Measurements from ENCODE around the gene TOM1. TPM values are rescaled to one million over a fixed set of nuclear protein-coding genes. Genes with fewer than 3 reads are reported as not detected.
"Not testable (repeated sequence)": the region's sequence is repeated elsewhere in the genome, so short reads cannot be mapped to it uniquely, and the experiment has no call there.

The TOM1 gene
- total and polyA plus RNA-seq, 2 donors: 23.2 to 41.8 TPM

GRCh38 chr22:35353318-35353717, 53.6 kb downstream of the TOM1 start:
- H3K9me3 ChIP-seq (ENCODE audit: control insufficient read depth in 2 of 2, insufficient read depth in 1 of 2, low read length in 1 of 2): no peaks in the 10 kb centered on the region
- DNase-seq (ENCODE audit: low read depth in 6 of 9, low spot score in 9 of 9): no peak
- no peaks in the 10 kb centered on the region for H3K36me3 ChIP-seq (ENCODE audit: control insufficient read depth in 2 of 2, insufficient read depth in 2 of 2, low read length in 1 of 2)
- H3K4me3 ChIP-seq (ENCODE audit: low read length in 2 of 2): no peak overlapping the region
- H3K4me1 ChIP-seq (ENCODE audit: control insufficient read depth in 2 of 2, insufficient read depth in 2 of 2, low read length in 2 of 2): peaks cover 19 to 37% of the 10 kb centered on the region in 2 donors
- H3K27ac ChIP-seq (ENCODE audit: low read depth in 1 of 2, low read length in 1 of 2): peak overlapping the region in 1 of 2 donors; percentile 24
- 75% methylated on average over 12 of the region's 12 CpGs for WGBS
- H3K27me3 ChIP-seq (ENCODE audit: control insufficient read depth in 2 of 2, insufficient read depth in 1 of 2, low read length in 1 of 2): peaks cover 2 to 7% of the 10 kb centered on the region in 2 donors

- H3K9me3 ChIP-seq (ENCODE audit: control insufficient read depth in 2 of 2, insufficient read depth in 1 of 2, low read length in 1 of 2): no peaks in the 10 kb centered on the region
- H3K27ac ChIP-seq (ENCODE audit: low read depth in 1 of 2, low read length in 1 of 2): no peak overlapping the region
- H3K36me3 ChIP-seq (ENCODE audit: control insufficient read depth in 2 of 2, insufficient read depth in 2 of 2, low read length in 1 of 2): no peaks in the 10 kb centered on the region
- 95% methylated on average over 4 of the region's 4 CpGs for WGBS
- DNase-seq (ENCODE audit: low read depth in 6 of 9, low spot score in 9 of 9): no peak
- H3K4me1 ChIP-seq (ENCODE audit: control insufficient read depth in 2 of 2, insufficient read depth in 2 of 2, low read length in 2 of 2): peaks cover 19 to 37% of the 10 kb centered on the region in 2 donors
- H3K27me3 ChIP-seq (ENCODE audit: control insufficient read depth in 2 of 2, insufficient read depth in 1 of 2, low read length in 1 of 2): peaks cover 2 to 7% of the 10 kb centered on the region in 2 donors
- no peak overlapping the region for H3K4me3 ChIP-seq (ENCODE audit: low read length in 2 of 2)
Observed at GRCh38 chr22:35354068-35354467, 54.4 kb downstream of the TOM1 start.

DNA sequence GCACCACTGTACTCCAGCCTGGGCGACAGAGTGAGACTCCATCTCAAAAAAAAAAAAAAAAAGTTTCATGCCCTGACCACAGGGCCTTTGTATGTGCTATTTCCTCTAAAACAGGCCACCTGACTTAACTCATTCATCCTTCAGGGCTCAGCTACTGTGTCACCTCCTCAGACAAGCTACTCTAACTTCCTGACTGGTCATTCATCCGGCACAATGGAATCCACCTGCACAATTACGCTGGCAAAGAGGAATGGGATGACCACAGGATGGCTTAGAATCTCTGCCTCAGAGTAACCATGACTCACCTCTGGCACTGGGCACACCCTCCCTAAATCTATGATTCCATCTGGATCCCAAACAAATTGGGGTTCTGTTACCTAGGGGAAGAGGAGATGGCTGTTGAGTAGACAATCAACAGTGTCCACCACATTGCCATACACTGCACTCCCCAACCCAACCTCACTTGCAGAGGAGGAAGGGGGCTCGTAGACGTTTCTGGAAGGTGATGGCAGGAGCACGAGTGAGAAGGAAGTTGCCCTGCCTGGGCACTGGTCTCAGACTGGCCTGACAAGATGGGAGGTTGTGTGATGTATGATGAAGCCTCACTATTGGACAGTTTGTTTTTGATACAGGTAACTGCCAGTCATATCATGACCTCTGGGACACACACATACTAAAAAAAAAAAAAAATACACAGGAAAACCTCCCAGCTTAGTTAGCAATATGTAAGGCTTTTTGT, 58.4 kb downstream of the TOM1 start:
- Histone ChIP-seq H3K36me3 (ENCODE audit: control insufficient read depth in 2 of 2, insufficient read depth in 2 of 2, low read length in 1 of 2) (no peaks in the 10 kb centered on the region), H3K27me3 (ENCODE audit: control insufficient read depth in 2 of 2, insufficient read depth in 1 of 2, low read length in 1 of 2) (no peaks in the 10 kb centered on the region), H3K27ac (ENCODE audit: low read depth in 1 of 2, low read length in 1 of 2) (no peak overlapping the region), H3K9me3 (ENCODE audit: control insufficient read depth in 2 of 2, insufficient read depth in 1 of 2, low read length in 1 of 2) (no peaks in the 10 kb centered on the region), H3K4me1 (ENCODE audit: control insufficient read depth in 2 of 2, insufficient read depth in 2 of 2, low read length in 2 of 2) (peaks cover under 1% of the 10 kb centered on the region in 2 donors), H3K4me3 (ENCODE audit: low read length in 2 of 2) (no peak overlapping the region)
- DNase-seq (ENCODE audit: low read depth in 6 of 9, low spot score in 9 of 9): no peak
- 82% methylated on average over 6 of the region's 6 CpGs for WGBS

- DNase-seq (ENCODE audit: low read depth in 6 of 9, low spot score in 9 of 9): no peak
- 96% methylated on average over 9 of the region's 9 CpGs for whole genome bisulfite sequencing
- Histone ChIP-seq H3K4me1 (ENCODE audit: control insufficient read depth in 2 of 2, insufficient read depth in 2 of 2, low read length in 2 of 2) (no peaks in the 10 kb centered on the region), H3K27ac (ENCODE audit: low read depth in 1 of 2, low read length in 1 of 2) (no peak overlapping the region), H3K36me3 (ENCODE audit: control insufficient read depth in 2 of 2, insufficient read depth in 2 of 2, low read length in 1 of 2) (no peaks in the 10 kb centered on the region), H3K4me3 (ENCODE audit: low read length in 2 of 2) (no peak overlapping the region), H3K9me3 (ENCODE audit: control insufficient read depth in 2 of 2, insufficient read depth in 1 of 2, low read length in 1 of 2) (no peaks in the 10 kb centered on the region), H3K27me3 (ENCODE audit: control insufficient read depth in 2 of 2, insufficient read depth in 1 of 2, low read length in 1 of 2) (no peaks in the 10 kb centered on the region)
Observed at GRCh38 chr22:35359380-35360065, 59.8 kb downstream of the TOM1 start.

GRCh38 chr22:35361001-35361558, 61.4 kb downstream of the TOM1 start:
- Histone ChIP-seq H3K36me3 (ENCODE audit: control insufficient read depth in 2 of 2, insufficient read depth in 2 of 2, low read length in 1 of 2) (no peaks in the 10 kb centered on the region), H3K4me1 (ENCODE audit: control insufficient read depth in 2 of 2, insufficient read depth in 2 of 2, low read length in 2 of 2) (no peaks in the 10 kb centered on the region), H3K9me3 (ENCODE audit: control insufficient read depth in 2 of 2, insufficient read depth in 1 of 2, low read length in 1 of 2) (no peaks in the 10 kb centered on the region), H3K27ac (ENCODE audit: low read depth in 1 of 2, low read length in 1 of 2) (no peak overlapping the region), H3K27me3 (ENCODE audit: control insufficient read depth in 2 of 2, insufficient read depth in 1 of 2, low read length in 1 of 2) (no peaks in the 10 kb centered on the region), H3K4me3 (ENCODE audit: low read length in 2 of 2) (no peak overlapping the region)
- DNase-seq (ENCODE audit: low read depth in 6 of 9, low spot score in 9 of 9): no peak
- WGBS: 89% methylated on average over 6 of the region's 6 CpGs

- peaks cover 0 to 6% of the 10 kb centered on the region in 2 donors for H3K27me3 ChIP-seq (ENCODE audit: control insufficient read depth in 2 of 2, insufficient read depth in 1 of 2, low read length in 1 of 2)
- H3K4me1 ChIP-seq (ENCODE audit: control insufficient read depth in 2 of 2, insufficient read depth in 2 of 2, low read length in 2 of 2): no peaks in the 10 kb centered on the region
- WGBS: 96% methylated on average over 11 of the region's 11 CpGs
- H3K9me3 ChIP-seq (ENCODE audit: control insufficient read depth in 2 of 2, insufficient read depth in 1 of 2, low read length in 1 of 2): no peaks in the 10 kb centered on the region
- H3K36me3 ChIP-seq (ENCODE audit: control insufficient read depth in 2 of 2, insufficient read depth in 2 of 2, low read length in 1 of 2): no peaks in the 10 kb centered on the region
- H3K4me3 ChIP-seq (ENCODE audit: low read length in 2 of 2): no peak overlapping the region
- no peak overlapping the region for H3K27ac ChIP-seq (ENCODE audit: low read depth in 1 of 2, low read length in 1 of 2)
- DNase-seq (ENCODE audit: low read depth in 6 of 9, low spot score in 9 of 9): no peak
Observed at GRCh38 chr22:35363566-35364086, 63.9 kb downstream of the TOM1 start.

DNA sequence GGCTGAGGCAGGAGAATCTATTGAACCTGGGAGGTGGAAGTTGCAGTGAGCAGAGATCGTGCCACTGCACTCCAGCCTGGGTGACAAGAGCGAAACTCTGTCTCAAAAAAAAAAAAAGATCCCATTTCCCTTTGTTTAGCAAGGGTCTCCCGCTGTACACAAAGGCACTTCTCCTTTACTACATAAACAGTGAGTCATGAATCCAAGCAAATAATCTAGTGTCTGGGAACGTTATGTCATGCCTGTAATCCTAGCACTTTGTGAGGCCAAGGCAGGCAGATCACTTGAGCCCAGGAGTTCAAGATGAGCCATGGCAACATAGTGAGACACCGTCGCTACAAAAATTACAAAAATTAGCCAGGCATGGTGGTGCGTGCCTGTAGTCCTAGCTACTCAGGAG, 64.5 kb downstream of the TOM1 start:
- 91% methylated on average over 7 of the region's 7 CpGs for WGBS
- H3K27me3 ChIP-seq (ENCODE audit: control insufficient read depth in 2 of 2, insufficient read depth in 1 of 2, low read length in 1 of 2); H3K36me3 ChIP-seq (ENCODE audit: control insufficient read depth in 2 of 2, insufficient read depth in 2 of 2, low read length in 1 of 2); H3K4me1 ChIP-seq (ENCODE audit: control insufficient read depth in 2 of 2, insufficient read depth in 2 of 2, low read length in 2 of 2); H3K27ac ChIP-seq (ENCODE audit: low read depth in 1 of 2, low read length in 1 of 2); H3K4me3 ChIP-seq (ENCODE audit: low read length in 2 of 2); DNase-seq (ENCODE audit: low read depth in 6 of 9, low spot score in 9 of 9); H3K9me3 ChIP-seq (ENCODE audit: control insufficient read depth in 2 of 2, insufficient read depth in 1 of 2, low read length in 1 of 2): not testable (repeated sequence)

GRCh38 chr22:35367331-35367886, 67.7 kb downstream of the TOM1 start:
- no peak overlapping the region for H3K4me3 ChIP-seq (ENCODE audit: low read length in 2 of 2)
- peaks cover 0 to 6% of the 10 kb centered on the region in 2 donors for H3K9me3 ChIP-seq (ENCODE audit: control insufficient read depth in 2 of 2, insufficient read depth in 1 of 2, low read length in 1 of 2)
- peaks cover 0 to 5% of the 10 kb centered on the region in 2 donors for H3K4me1 ChIP-seq (ENCODE audit: control insufficient read depth in 2 of 2, insufficient read depth in 2 of 2, low read length in 2 of 2)
- WGBS: 16% methylated on average over 9 of the region's 9 CpGs
- H3K27me3 ChIP-seq (ENCODE audit: control insufficient read depth in 2 of 2, insufficient read depth in 1 of 2, low read length in 1 of 2): peaks cover 0 to 11% of the 10 kb centered on the region in 2 donors
- DNase-seq (ENCODE audit: low read depth in 6 of 9, low spot score in 9 of 9): no peak
- H3K27ac ChIP-seq (ENCODE audit: low read depth in 1 of 2, low read length in 1 of 2): no peak overlapping the region
- H3K36me3 ChIP-seq (ENCODE audit: control insufficient read depth in 2 of 2, insufficient read depth in 2 of 2, low read length in 1 of 2): no peaks in the 10 kb centered on the region

DNA sequence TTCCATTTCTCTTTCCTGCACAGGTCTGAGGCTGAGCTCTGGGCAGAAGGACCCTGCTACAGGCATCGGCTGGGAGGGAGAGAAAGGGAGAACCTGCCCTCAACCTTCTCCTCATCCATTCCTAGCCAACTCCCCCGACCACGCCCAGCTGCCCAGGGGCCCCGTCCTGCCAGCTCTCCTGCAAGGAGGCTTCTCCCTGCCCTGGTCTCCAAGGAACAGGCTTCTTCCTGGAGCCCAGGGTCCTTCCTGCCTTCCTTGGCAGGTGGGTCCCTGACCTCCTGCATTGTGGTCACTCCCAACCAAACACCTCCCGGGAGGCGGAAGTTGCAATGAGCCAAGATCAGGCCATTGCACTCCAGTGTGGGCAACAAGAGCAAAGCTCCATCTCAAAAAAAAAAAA, 68.7 kb downstream of the TOM1 start:
- 100% methylated on average over 6 of the region's 6 CpGs for WGBS
- Histone ChIP-seq H3K36me3 (ENCODE audit: control insufficient read depth in 2 of 2, insufficient read depth in 2 of 2, low read length in 1 of 2) (no peaks in the 10 kb centered on the region), H3K4me1 (ENCODE audit: control insufficient read depth in 2 of 2, insufficient read depth in 2 of 2, low read length in 2 of 2) (peaks cover 0 to 5% of the 10 kb centered on the region in 2 donors), H3K4me3 (ENCODE audit: low read length in 2 of 2) (no peak overlapping the region), H3K27me3 (ENCODE audit: control insufficient read depth in 2 of 2, insufficient read depth in 1 of 2, low read length in 1 of 2) (peaks cover 0 to 11% of the 10 kb centered on the region in 2 donors), H3K27ac (ENCODE audit: low read depth in 1 of 2, low read length in 1 of 2) (no peak overlapping the region), H3K9me3 (ENCODE audit: control insufficient read depth in 2 of 2, insufficient read depth in 1 of 2, low read length in 1 of 2) (peaks cover 0 to 6% of the 10 kb centered on the region in 2 donors)
- DNase-seq (ENCODE audit: low read depth in 6 of 9, low spot score in 9 of 9): no peak

All from thymus (tissue), 11 donors.